ENCODE measurements around the gene AVPR2.

AVPR2 gene

DNA sequence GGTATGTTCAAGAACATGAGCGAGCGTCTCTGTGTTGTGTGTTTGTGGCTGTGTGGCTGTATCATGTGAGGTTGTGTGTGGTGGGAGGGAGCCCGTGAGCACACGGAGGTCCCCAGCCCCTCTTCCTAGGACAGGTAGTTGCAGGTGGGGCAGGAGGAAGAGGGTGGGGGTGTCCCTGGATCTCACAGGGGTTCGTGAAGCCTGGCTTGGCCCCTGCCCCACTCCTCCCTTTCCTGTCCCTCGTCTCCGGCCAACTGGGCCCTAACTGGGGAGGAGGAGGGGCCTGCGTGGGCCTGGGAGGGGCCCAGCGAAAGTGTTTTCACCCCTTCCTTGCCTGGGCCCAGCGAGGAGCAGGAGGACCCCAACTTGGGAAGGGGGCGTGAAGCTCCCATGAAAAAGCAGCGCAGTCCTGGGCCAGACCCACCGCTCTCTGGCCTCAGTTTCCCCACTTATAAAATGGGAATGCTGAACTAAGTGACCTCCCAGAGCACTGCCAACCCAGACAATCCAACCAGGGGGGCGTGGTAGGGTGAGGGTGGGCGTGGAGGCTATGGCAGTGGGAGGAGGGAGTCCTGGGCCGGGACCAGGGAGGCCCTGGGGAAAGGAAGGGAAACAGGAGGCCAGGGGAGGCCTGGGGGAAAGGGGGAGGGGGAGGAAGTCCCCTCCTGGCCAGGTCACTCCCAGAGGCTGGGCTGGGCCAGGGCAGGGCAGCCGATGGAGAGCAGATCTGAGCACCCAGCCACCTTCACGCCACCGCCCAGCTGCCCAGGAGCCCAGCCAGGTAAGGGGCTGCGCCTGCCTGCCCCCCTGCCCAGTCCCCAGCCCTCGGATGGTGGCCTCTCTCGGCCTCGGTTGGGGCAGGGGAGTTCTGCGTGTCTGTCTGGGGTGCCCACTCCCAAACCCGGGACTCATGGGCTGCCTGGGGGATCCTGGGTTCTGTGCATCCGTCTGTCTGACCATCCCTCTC lies at the start of gene AVPR2:
Gene AVPR2, plus strand, starts transcription at position 683 of the 967 bp plus-strand sequence. CDS start 473 bp downstream, outside the sequence.
- no peak for DNase-seq (ENCODE audit: low read depth)

GRCh38 chrX:153854702-153855101 lies 49.8 kb upstream of the AVPR2 start:
- no peak for DNase-seq (ENCODE audit: low read depth)

- DNase-seq (ENCODE audit: low read depth) = no peak
These were observed 47.0 kb upstream of the AVPR2 start for GRCh38 chrX:153857348-153857903.

GRCh38 chrX:153861151-153861550 lies 43.3 kb upstream of the AVPR2 start:
- DNase-seq (ENCODE audit: low read depth) = no peak

DNA sequence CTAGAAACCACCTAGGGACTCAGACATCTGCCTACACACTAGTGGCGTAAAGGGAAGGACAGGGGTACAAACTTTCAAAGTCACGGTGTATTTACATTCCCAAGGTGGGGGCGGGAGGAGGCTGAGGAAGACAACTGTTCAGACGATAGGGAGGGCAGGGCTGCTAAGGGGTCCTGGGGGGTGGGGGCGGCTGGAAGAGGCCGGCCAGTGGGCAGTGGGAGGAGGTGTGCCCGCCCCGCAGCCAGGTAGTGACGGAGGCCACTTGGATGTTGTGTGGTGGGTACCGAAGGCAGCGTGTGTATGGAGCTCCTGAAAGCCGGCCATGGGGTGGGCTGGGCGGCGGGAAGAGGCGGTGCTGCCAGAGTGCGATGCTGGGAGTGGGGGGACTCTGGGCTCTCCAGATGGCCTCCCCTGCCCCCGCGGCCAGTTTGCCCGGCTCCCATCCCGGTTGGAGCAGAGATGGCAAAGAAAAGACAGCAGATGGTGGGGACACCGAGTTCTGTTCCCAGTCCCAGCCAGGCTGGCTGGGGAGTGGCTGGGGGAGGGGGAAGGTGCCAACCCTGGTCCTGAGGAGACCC lies 42.7 kb upstream of the AVPR2 start:
- DNase-seq (ENCODE audit: low read depth) = no peak

GRCh38 chrX:153862369-153863250 lies 41.9 kb upstream of the AVPR2 start:
- no peak for DNase-seq (ENCODE audit: low read depth)

- no peak for DNase-seq (ENCODE audit: low read depth)
These were observed 41.1 kb upstream of the AVPR2 start for GRCh38 chrX:153863251-153863991.

DNA sequence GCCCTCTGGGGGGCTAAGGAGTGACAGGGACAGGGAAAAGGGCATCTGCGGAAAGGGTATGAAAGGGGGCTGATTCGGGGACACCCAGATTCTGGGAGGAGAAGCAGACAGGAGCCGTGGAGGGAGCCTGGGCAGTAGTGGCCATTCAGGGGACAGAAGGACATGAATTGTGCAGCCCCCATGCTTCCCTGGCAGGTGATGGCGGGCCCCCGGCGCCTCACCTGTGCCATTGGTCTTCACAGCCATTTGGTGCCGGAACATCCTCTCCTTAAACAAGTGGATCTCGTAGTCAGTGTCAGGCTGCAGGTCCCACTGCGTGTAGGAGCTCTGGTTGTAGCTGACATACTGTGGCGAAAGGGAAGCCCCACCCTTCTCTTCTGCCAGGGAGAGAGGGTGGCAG lies 40.4 kb upstream of the AVPR2 start:
- DNase-seq (ENCODE audit: low read depth) = no peak

DNA sequence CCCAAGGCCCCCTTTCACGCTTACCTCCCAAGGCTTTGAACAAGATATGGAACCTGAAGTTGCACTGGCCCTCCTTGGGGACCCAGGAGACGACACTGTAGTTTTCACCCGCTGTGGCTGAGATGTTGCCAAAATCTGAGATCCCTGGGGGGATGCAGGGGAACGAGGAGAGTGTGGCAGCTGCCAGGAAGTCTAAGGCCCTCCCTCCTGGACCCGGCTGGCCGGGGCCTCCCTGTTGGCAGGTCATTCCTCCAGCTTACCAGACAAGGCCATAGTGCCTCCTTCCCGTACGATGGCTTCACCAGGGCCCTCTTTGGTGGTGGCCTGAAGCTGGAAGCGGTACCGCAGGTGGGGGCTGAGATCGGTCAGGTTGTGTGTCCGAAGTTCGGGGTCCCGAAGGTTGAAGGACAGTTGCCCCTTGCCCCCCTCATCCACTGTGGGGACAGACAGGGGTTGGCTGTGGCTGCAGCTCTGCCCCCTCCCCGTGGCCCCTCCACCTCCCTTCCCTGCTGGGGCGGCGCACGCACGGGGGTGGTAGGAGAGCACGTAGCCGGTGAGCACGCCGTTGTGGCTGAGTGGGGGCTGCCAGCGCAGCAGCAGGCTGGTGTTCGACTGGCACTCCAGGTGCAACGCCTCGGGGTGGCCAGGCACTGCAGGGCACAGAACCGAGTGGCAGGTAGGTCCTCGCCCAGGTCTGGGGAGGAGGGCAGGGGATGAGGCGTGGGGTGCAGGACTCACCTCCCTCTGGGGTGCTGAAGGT lies 39.7 kb upstream of the AVPR2 start:
- no peak for DNase-seq (ENCODE audit: low read depth)

- no peak for DNase-seq (ENCODE audit: low read depth)
These were observed 39.2 kb upstream of the AVPR2 start for GRCh38 chrX:153865321-153865580.

DNA sequence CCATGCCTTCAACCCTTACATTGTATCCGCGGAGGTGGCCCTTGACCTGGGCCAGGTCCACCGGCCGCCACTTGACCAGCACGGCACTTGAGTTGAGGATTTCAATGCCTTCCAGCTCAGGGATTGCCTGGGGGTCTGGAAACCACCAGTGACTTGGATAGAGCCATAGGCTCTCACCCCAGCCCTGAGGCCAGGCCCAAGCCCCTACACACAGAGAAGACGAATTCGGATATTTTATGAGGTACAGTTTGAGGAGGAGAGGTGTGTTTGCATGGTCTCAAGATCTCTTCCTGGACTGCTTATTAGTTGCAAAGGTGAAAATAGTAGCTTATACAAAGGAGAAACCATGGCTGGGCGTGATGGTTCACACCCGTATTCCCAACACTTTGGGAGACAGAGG lies 38.8 kb upstream of the AVPR2 start:
- DNase-seq (ENCODE audit: low read depth) = no peak

DNA sequence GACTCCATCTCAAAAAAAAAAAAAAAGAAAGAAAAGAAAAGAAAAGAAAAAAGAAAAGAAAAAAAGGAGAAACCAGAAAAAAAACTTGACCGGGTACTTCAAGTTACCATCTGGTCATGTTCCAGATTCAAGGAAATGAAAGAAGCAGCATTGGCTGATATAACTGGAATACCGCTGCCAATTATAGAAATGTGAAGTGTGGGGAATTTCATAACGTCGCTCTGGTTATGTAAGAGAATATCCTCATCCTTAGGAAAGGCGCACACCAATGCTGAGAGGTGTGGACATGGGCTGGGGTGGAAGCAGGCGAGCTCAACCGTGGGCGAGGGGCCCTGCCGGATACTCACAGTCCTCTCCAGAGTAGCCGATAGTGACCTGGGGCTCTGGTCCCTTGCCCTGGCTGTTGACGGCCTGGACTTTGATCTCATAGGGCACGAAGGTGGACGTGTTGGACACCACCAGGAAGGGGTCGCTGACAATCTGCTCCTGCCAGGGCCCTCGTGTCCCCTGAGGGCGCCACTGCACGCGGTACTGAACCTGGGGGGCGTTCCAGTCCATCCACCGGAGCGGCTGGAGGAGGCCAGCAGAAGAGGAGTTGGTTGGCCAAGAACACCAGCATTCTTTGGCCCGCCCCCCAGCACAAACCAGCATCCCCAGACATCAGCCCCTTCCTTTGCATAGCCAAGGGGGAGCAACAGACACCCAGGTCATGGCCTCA lies 38.0 kb upstream of the AVPR2 start:
- no peak for DNase-seq (ENCODE audit: low read depth)

- DNase-seq (ENCODE audit: low read depth) = no peak
These were observed 37.3 kb upstream of the AVPR2 start for GRCh38 chrX:153867139-153867538.

GRCh38 chrX:153867671-153868070 lies 36.8 kb upstream of the AVPR2 start:
- DNase-seq (ENCODE audit: low read depth) = no peak

DNA sequence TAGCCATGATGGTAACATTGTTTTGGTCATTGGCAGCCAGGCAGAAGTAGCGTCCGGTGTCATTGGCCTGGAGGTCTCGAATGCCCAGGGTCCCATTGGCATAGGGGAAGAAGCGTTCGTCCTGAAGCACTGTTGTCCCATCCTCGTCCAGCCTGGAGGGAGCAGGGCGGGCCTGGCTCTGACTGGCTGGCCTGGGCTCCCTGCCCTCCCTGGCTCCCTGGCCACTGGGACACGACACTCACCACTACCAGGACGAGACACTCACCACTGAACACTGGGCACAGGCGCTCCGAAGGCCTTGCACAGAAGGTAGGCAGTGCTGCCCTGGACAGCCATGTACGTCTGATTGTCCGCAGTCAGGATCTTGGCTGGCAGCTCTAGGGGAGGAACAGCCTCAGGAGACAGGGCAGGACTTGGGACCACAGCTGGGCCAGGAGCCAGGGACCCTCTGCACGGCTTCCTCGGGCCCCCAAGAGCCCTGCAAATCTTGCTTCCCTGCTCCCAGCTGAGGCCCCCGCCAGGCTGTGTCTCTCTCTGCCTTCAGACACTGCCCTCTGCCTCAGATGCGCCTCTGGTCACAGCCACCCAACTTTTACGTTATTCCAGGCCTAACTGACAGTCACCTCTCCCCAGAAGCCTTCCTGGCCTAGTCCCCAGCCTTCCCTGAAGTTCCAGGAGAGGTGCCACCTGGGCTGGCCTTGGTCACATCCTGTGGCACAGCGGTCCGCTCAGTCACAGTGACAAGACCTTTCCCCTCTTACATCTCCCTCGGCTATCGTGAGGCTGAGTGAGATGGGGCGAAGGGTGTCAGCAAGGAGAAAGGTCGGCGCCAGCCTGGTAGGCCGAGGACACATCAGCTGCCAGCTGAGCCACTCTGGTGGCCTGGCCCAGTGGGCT lies 35.6 kb upstream of the AVPR2 start:
- DNase-seq (ENCODE audit: low read depth) = no peak

- DNase-seq (ENCODE audit: low read depth) = no peak
These were observed 34.8 kb upstream of the AVPR2 start for GRCh38 chrX:153869473-153870287.

- DNase-seq (ENCODE audit: low read depth) = no peak
These were observed 34.2 kb upstream of the AVPR2 start for GRCh38 chrX:153870288-153870690.

DNA sequence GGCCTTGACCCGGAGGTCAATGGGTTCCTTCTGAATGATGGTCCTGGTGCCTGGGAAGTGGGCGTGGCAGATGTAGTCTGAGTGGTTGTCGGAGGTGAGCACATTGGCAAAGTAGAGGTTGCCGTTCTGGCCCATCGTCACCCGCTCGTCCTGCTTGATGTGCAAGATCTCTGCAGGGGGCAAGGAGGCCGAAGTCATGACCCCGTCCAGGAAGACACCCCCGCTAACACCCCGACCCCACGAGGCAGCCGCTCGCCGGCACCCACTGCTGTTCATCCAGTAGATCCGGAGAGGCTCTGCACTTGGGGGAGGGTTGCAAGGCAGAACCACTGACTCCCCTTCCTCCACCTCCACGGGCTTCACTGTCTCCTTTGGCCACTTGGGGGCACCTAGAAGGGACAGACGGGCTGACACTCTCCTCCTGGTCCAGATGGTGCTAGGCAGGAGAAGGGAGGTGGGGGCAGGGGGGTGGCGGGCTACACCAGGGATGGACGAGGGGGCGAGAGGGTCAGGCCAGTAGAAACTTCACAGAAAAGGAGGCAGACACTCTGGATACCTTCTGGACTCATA lies 33.6 kb upstream of the AVPR2 start:
- DNase-seq (ENCODE audit: low read depth) = no peak

Data from activated T-cell treated with anti-CD3 and anti-CD28 coated beads for 24 hours (primary cell).